Fibroblast of skin of scalp (primary cell): ENCODE results near the gene AREG. TPM values are rescaled to one million over a fixed set of nuclear protein-coding genes. Genes with fewer than 3 reads are reported as not detected.
"Not testable (repeated sequence)": the region's sequence is repeated elsewhere in the genome, so short reads cannot be mapped to it uniquely, and the experiment has no call there.

Experiments used
- DNase-seq: peaks from one replicate; pipeline ENCODE4 v3.0.0-alpha.2; 2013
- polyA plus RNA-seq, 2 experiments: library from polyadenylated mRNA; unstranded; fragments of 120-200 nt; gene quantifications; one replicate each; pipeline ENCODE4 v1.2.1, GENCODE V29; 2013; ENCODE audit not compliant: insufficient read length in 2 of 2

Gene AREG, protein sequence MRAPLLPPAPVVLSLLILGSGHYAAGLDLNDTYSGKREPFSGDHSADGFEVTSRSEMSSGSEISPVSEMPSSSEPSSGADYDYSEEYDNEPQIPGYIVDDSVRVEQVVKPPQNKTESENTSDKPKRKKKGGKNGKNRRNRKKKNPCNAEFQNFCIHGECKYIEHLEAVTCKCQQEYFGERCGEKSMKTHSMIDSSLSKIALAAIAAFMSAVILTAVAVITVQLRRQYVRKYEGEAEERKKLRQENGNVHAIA
- not detected for polyA plus RNA-seq (2013, experiment 1 of 2; ENCODE audit: insufficient read length)
- 0.31 TPM for polyA plus RNA-seq (2013, experiment 2 of 2; ENCODE audit: insufficient read length)

GRCh38 chr4:74444891-74445642 lies at the start of gene AREG:
TSS of gene AREG (plus strand) at chr4:74445136. CDS start at chr4:74445346, 210 bp downstream.
- peak; percentile 36 for DNase-seq

GRCh38 chr4:74395633-74396032 lies 49.3 kb upstream of the AREG start:
- DNase-seq, result no peak

- no peak for DNase-seq
Observed at GRCh38 chr4:74397748-74398426, 47.0 kb upstream of the AREG start.

- not testable (repeated sequence) for DNase-seq
Observed at GRCh38 chr4:74398894-74399589, 45.9 kb upstream of the AREG start.

DNA sequence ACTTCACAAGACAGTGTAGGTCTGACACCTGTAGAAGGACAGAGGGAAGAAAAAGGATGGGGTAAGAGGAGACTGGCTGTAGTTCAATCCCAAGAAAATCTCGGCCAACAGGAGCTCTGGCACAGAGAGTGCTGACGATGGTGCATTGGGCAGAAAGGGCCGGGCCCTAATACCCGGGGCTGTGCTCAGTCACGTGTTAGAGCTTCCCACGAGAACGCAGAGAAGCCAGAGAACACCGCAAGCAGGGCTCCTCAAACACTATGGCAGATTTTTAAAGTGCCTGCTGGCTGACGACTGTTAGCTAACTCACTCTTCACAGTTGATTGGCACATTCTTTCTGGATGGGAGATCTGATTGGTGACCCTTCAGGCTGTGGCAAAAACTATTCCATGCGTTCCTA lies 44.5 kb upstream of the AREG start:
- no peak for DNase-seq

DNA sequence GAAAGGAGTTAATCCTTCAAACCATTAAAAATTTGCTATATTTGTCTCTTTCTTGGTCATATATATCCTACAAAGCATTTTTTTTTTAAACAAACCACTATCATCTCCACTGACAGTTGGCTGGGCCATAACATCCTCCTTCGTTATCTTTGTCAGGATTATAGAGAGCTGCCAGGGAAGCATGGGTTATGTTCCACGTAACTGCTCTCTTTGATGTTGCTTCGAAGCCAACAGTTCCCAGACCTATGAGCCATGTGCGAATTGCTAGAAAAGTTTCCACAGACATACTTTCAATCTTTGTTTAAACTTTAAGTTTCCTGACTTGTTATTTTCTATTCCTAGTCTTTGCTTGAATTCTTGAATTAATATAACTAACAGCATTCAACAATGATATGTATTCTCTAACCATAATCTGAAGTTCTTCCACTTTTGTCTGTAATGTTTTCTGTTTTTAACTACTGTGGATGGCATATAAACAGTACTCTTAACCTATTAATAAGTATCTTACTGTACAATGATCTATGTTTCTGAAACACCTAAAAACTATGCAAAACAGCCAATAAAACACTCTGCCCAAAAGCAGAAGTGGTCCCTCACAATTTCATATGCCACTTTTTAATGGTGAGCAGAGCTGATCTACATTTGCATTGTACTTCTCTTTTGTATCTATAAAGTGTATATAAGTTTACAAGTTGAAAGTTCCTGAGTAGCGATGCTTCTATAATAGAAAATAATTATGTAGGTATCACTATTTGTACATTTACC lies 42.1 kb upstream of the AREG start:
- DNase-seq, result no peak

DNA sequence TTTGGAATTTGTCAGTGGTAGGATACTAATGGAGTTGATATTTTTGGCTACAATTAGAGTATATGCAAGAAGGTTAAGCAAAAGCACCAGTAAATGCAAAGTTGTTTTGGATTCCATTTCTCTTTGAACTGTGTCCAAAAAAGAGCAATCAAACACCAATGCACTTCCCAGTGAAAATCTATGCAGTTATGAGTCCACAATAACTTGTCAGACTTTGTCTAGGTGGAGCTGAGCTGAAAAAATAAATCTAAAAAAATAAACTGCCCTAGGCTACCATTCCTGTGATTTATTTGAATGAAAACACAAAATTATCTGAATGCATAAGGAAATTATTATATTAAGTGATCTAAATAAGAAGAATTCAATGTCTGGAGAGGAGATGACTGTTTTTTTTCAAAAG lies 37.0 kb upstream of the AREG start:
- no peak for DNase-seq

DNA sequence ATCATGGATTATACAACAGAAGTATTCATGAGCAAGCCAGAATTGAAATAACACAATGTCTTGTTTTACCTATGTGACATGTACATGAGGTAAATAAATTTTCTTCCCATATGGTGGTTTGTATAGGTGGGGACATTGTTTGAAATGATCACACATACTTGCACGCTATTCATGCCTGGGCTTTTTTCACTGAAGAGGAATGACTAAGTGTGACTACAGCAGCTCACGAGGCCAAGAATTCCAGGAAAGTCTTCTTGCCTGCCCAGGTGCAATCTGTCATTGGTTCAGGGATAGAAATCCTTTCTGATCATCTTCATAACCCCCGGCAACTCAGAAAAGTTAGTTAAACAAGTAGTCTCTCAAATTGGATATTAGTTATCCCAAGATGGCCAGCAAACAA lies 36.3 kb upstream of the AREG start:
- DNase-seq, result no peak

DNA sequence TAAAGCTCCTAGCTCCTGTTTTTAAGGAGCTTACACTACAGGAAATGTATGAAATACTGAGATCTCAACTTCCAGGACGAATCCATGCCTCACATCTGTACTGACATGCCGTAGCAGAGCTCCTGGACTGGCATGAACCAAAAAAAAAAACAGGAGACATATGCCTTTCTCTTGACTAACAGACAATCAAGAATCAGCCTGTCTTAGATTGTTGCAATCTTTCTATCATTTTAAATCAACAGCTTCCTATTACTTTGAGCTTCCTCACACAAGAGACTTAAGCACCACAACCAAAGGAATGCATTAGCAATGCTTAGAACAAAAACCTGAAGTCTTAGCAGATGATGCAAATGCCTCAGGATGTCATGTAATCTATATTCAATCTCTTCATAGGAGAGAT lies 34.7 kb upstream of the AREG start:
- peak; percentile 38 for DNase-seq

DNA sequence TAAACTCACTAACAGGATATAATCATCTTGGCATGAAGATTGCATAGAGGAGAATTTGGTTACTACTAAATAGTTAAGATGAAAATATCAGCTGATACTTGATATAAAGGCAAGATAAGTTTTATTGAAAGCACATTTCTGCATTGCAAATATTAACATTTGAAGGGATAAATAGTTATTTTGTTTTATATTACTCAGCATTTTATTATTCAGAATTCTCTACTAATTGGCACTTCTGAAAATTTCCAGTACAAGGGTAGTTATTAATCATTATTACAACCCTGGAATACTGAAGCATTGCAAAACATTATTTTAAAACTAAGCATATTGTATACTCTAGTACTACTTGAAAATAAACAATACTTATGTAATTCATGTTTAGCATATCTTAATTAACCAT lies 32.7 kb upstream of the AREG start:
- no peak for DNase-seq

DNA sequence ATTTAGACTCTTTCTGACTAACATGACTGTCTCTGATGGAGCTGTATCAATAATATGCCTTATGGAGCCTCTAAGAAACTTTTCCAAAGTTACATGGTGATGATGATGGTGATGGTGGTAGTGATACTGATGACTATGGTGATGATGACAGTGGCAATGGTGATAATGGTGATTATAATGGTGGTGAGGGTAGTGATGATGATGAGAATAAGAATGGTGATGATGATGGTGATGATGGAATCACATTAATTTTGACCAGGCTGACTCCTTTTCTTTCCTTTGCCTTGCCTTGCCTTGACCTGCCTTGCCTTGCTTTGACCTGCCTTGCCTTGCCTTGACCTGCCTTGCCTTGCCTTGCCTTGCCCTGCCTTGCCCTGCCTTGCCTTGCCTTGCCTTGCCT lies 31.7 kb upstream of the AREG start:
- no peak for DNase-seq

- no peak for DNase-seq
Observed at GRCh38 chr4:74414149-74414809, 30.7 kb upstream of the AREG start.

DNA sequence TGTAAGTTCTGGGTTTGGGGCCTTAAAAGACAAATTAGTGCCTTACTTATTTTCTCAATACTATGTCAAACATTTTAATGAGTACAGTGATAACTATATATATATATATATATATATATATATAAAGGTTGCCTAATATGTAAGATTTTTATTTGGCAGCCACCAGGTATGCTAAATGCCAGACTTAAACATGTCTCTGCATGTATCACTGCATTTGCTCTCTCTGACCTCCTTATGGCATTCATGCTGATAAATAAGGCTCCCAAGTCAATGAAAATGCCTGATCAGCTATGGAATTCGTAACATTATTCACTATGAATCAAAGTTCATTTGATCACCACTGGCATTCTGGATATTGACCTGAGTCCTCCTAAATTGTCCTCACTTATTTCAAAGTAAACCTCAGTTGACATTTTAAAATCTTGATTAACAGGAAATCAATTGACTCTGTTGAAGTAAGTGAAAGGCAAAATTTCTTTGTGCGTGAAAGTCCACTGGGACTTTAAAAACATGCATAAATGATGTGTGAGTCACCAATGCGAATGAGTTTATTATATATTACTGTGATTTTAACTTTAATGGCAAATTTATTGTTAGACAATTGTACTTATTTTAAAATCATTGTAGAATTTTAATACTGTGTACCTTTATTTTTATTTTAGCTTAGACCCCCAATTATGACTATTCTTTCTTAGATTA lies 29.2 kb upstream of the AREG start:
- DNase-seq, result peak; percentile 30

DNA sequence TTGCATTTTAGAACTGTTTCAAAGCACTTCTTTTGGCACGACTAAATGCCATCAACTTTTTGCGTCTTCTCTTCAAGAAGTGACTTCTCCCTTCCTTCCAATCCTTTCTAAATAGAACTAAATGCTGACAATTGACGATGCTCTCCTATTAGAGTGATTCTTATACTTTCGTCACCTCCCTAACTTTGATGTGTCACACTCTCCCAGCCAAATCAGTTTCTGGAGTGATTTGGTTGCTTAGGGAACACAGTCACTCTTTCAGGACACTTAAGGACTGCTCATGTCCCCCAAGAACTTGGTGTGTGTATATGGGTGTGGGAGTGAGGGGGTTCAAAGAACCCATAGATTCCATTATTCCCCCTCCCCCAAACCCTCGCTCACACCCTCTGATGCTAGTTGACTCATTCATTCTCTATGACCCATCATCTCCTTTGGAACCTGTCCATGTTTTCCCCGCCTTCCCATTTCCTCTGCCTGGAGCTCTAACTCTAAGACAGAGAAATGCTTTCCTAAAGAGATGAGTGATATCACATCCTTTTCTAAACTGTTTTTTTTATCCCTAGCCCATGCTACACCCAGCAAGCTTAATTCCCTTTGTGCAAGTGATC lies 26.8 kb upstream of the AREG start:
- peak; percentile 85 for DNase-seq

- no peak for DNase-seq
Observed at GRCh38 chr4:74420863-74421262, 24.1 kb upstream of the AREG start.

GRCh38 chr4:74423104-74423503 lies 21.8 kb upstream of the AREG start:
- no peak for DNase-seq

GRCh38 chr4:74424111-74424510 lies 20.8 kb upstream of the AREG start:
- DNase-seq, result no peak

DNA sequence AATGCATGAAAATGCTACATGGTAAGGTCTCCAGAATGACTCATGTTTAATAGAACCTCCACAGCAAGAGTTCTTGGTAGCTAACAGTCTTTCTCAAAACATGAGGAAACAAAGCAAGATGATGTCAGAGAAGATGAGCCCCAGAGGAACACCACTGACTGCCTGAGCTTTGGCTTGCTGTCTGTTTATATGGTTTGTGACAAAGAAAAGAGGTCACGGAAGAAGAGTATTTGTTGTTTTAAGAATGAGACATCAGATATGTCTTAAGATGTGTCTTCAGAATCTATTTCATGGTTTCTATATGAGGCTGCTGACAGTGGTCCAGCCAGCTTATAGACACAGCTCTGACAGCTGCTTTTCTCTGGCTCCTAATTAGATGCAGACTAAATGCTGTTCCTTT lies 18.8 kb upstream of the AREG start:
- DNase-seq, result peak; percentile 89

DNA sequence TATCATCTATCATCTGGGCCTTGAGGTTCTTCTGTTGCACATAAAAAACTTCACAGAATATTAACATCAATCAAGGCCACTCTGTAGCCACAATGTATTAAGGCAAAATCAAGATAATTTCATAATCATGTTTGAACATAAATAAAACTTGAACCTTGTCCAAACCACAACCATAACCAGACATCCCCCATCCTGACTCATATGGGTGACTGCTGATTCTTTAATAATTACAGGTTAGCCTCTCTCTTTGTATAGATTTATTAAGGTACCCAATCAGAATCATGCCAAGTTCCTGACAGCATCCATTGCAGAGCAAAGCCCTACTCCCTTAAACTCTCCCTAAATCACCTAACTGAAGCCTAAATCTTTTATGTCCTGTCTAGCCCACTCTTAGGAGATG lies 16.7 kb upstream of the AREG start:
- no peak for DNase-seq

- no peak for DNase-seq
Observed at GRCh38 chr4:74431113-74431826, 13.7 kb upstream of the AREG start.
